ENCODE data around the gene SNPH. TPM values are rescaled to one million over a fixed set of nuclear protein-coding genes. Genes with fewer than 3 reads are reported as not detected.

Gene SNPH
- total and polyA plus RNA-seq, 9 donors: 1.5 to 6.8 (median 3.4) TPM

DNA sequence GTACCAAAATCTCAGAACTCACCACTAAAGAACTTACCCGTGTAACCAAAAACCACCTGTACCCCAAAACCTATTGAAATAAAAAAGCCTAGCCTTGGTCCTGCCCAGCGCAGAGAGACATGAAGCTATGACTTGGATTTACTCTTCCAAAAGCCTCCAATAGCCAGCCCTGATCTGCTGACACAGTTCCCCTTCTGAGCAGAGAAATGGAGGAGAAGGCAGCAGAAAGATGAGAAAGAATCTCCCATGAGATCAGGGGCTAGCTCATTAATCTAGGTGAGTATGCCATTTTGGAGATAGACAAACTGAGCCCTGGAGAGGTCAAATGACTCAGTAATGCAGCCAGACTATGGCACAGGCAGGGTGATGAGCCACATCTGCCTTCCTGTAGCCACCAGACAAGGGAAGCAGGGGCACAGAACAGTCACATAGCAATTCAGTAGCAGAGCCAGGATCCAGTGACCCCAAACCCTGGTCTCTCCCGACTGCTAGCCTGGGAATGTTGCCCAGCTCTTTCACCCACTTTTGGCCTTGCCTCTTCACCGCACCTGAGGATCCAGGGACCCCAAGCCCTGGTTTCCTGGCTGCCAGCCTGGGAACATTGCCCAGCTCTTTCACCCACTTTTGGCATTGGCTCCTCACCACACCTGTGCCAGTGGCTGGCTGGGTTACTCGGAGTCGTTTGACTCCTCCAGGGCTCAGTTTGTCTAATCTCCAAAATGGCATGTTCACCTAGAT, 70.0 kb downstream of the SNPH start:
- intact Hi-C loops (cut with DNase I): loop anchor here in 1 of 4 donors (10.0 kb wide), 1 partner anchor 59 kb away; the partner anchor contains the start of gene FKBP1A
- DNase-seq: no peak
- WGBS, 3 donors: 59 to 65% (median 62%) methylated on average over 6 of the region's 6 CpGs
- TF ChIP-seq CTCF (IDR thresholded peaks at IDR 0.05): no peak
- no peak for TF ChIP-seq EP300 (IDR thresholded peaks at IDR 0.05)
- no peak for TF ChIP-seq POLR2A (IDR thresholded peaks at IDR 0.05)
- no peaks in the 10 kb centered on the region for H3K9me3 ChIP-seq
- H3K4me1 ChIP-seq (ENCODE audit: insufficient read depth): peaks cover 2% of the 10 kb centered on the region
- no peaks in the 10 kb centered on the region for H3K27me3 ChIP-seq
- no peaks in the 10 kb centered on the region for H3K36me3 ChIP-seq
- no peak overlapping the region for H3K4me3 ChIP-seq
- H3K27ac ChIP-seq: no peak overlapping the region

- H3K36me3 ChIP-seq: no peaks in the 10 kb centered on the region
- no peak for TF ChIP-seq EP300 (IDR thresholded peaks at IDR 0.05)
- TF ChIP-seq CTCF (IDR thresholded peaks at IDR 0.05): no peak
- TF ChIP-seq POLR2A (IDR thresholded peaks at IDR 0.05): no peak
- H3K9me3 ChIP-seq: no peaks in the 10 kb centered on the region
- no peak overlapping the region for H3K4me3 ChIP-seq
- intact Hi-C loops (cut with DNase I): loop anchor here in 1 of 4 donors (10.0 kb wide), 1 partner anchor 58 kb away; the partner anchor contains the start of gene FKBP1A
- H3K27me3 ChIP-seq: no peaks in the 10 kb centered on the region
- H3K27ac ChIP-seq: no peak overlapping the region
- H3K4me1 ChIP-seq (ENCODE audit: insufficient read depth): peaks cover 2% of the 10 kb centered on the region
- 25 to 35% (median 27%) methylated on average over 14 of the region's 14 CpGs for WGBS, 3 donors
- DNase-seq: peak; percentile 63 to 84 (median 72)
Observed at GRCh38 chr20:1336699-1337367, 70.7 kb downstream of the SNPH start.

- 31 to 42% (median 34%) methylated on average over 5 of the region's 5 CpGs for WGBS, 3 donors
- Histone ChIP-seq H3K27ac (no peak overlapping the region), H3K9me3 (no peaks in the 10 kb centered on the region), H3K4me1 (ENCODE audit: insufficient read depth) (peaks cover 2% of the 10 kb centered on the region), H3K4me3 (no peak overlapping the region), H3K36me3 (no peaks in the 10 kb centered on the region), H3K27me3 (no peaks in the 10 kb centered on the region)
- no peak for DNase-seq
- intact Hi-C loops (cut with DNase I): loop anchor here in 1 of 4 donors (10.0 kb wide), 1 partner anchor 57 kb away; the partner anchor contains the start of gene FKBP1A
- TF ChIP-seq POLR2A (IDR thresholded peaks at IDR 0.05) (no peak), EP300 (IDR thresholded peaks at IDR 0.05) (no peak), CTCF (IDR thresholded peaks at IDR 0.05) (no peak)
Observed at GRCh38 chr20:1337441-1337840, 71.3 kb downstream of the SNPH start.

DNA sequence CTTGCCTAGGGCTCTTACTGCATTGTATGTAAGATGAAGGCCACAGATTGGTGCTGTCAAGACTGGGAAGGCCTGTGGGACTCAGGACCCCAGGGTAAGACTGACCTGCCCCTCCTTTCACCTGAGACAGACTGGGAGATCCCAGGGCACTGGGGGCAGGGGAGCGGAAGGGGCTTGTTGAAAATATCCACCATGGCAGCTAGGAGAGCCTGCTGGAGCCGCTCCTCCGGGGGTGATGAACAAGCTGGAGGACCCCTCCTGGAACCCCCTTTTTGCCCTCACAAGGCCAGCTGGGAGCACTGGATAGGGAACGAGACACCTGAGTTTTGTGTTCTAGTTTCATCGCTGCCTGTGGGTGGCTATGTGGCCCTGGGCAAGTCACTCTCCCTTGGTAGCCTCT, 72.0 kb downstream of the SNPH start:
- no peak overlapping the region for H3K27ac ChIP-seq
- no peak overlapping the region for H3K4me3 ChIP-seq
- intact Hi-C loops (cut with DNase I): loop anchor here in 1 of 4 donors (10.0 kb wide), 1 partner anchor 57 kb away; the partner anchor contains the start of gene FKBP1A
- no peaks in the 10 kb centered on the region for H3K36me3 ChIP-seq
- 92 to 95% (median 95%) methylated on average over 5 of the region's 5 CpGs for WGBS, 3 donors
- TF ChIP-seq EP300 (IDR thresholded peaks at IDR 0.05) (no peak), POLR2A (IDR thresholded peaks at IDR 0.05) (no peak), CTCF (IDR thresholded peaks at IDR 0.05) (no peak)
- H3K9me3 ChIP-seq: no peaks in the 10 kb centered on the region
- peaks cover 2% of the 10 kb centered on the region for H3K4me1 ChIP-seq (ENCODE audit: insufficient read depth)
- DNase-seq: no peak
- H3K27me3 ChIP-seq: no peaks in the 10 kb centered on the region
